ENCODE results near the gene TDG. TPM values are rescaled to one million over a fixed set of nuclear protein-coding genes. Genes with fewer than 3 reads are reported as not detected.

Gene TDG
- total RNA-seq, 2 donors from 2014 or later: 53.4 to 58.1 TPM

DNA sequence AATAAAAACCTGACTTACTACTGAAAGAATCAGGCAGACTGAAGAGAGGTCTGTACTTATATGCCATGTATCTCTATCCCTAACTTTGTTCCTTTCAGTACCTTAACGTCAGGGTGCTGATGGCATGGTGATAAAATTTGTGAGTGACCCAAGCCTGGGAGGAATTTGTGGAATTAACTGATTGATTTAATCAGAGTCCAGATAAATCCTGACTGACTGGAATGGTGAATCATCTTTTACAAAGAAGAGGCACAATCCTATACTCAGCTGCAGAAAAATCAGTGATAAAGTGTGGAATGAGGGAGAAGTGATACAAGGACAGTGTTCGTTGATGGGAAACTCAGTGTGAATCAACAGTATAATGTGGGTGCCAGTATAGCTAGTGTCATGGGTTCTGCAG, 3.7 kb downstream of the TDG start:
- Mint-ChIP-seq H3K27me3 (ENCODE audit: insufficient read depth) (no peaks in the 10 kb centered on the region), H3K9me3 (peaks cover 2% of the 10 kb centered on the region), H3K27ac (peak overlapping the region; percentile 1), H3K36me3 (ENCODE audit: low read depth) (peaks cover 27% of the 10 kb centered on the region), H3K4me1 (peaks cover 32% of the 10 kb centered on the region), H3K4me3 (no peak overlapping the region)
- WGBS, 2 experiments (ENCODE audit: insufficient coverage in 1 of 2, insufficient read length in 1 of 2): 75 to 100% methylated on average over 1 to 2 of the region's 2 CpGs
- no peaks in the 10 kb centered on the region for H3K9me3 ChIP-seq (ENCODE audit: control insufficient read depth, low read length)
- H3K4me3 ChIP-seq (ENCODE audit: low read length): no peak overlapping the region
- H3K27ac ChIP-seq (ENCODE audit: low read depth, low read length): no peak overlapping the region
- H3K36me3 ChIP-seq (ENCODE audit: control insufficient read depth, insufficient read depth, low read length): peaks cover 40% of the 10 kb centered on the region
- no peak for DNase-seq
- no peaks in the 10 kb centered on the region for H3K27me3 ChIP-seq (ENCODE audit: control insufficient read depth, insufficient read depth, low read length, poor library complexity, severe bottlenecking)
- no peak overlapping the region for H3K9ac ChIP-seq (ENCODE audit: extremely low read depth, low read length, poor library complexity, severe bottlenecking)
- H3K4me1 ChIP-seq (ENCODE audit: control insufficient read depth, insufficient read depth, low read length): no peaks in the 10 kb centered on the region
- TF ChIP-seq, protein P1, sequence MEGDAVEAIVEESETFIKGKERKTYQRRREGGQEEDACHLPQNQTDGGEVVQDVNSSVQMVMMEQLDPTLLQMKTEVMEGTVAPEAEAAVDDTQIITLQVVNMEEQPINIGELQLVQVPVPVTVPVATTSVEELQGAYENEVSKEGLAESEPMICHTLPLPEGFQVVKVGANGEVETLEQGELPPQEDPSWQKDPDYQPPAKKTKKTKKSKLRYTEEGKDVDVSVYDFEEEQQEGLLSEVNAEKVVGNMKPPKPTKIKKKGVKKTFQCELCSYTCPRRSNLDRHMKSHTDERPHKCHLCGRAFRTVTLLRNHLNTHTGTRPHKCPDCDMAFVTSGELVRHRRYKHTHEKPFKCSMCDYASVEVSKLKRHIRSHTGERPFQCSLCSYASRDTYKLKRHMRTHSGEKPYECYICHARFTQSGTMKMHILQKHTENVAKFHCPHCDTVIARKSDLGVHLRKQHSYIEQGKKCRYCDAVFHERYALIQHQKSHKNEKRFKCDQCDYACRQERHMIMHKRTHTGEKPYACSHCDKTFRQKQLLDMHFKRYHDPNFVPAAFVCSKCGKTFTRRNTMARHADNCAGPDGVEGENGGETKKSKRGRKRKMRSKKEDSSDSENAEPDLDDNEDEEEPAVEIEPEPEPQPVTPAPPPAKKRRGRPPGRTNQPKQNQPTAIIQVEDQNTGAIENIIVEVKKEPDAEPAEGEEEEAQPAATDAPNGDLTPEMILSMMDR (conservative IDR thresholded peaks at IDR 0.05): no peak

DNA sequence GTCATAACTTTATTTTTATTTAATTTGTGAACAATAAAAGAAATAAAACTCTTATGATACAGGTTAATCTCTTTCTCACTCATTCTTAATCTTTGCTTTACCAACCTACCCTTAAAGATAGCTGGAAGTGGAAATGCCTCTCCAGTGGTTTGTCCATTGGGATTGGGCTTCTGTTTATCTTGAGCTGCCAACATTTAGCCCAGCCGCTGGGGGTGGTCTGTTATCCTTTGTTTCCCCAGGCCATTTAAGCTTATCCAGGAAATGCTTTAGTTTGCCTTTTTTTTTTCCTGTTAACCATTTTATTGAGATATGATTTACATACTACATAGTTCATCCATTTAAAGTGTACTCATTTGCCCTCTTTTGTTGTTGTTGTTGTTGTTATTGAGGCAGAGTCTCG, 8.2 kb downstream of the TDG start:
- DNase-seq: no peak
- Histone ChIP-seq H3K36me3 (ENCODE audit: control insufficient read depth, insufficient read depth, low read length) (peaks cover 56% of the 10 kb centered on the region), H3K27ac (ENCODE audit: low read depth, low read length) (no peak overlapping the region), H3K9ac (ENCODE audit: extremely low read depth, low read length, poor library complexity, severe bottlenecking) (no peak overlapping the region), H3K9me3 (ENCODE audit: control insufficient read depth, low read length) (no peaks in the 10 kb centered on the region), H3K4me1 (ENCODE audit: control insufficient read depth, insufficient read depth, low read length) (peaks cover 5% of the 10 kb centered on the region), H3K4me3 (ENCODE audit: low read length) (no peak overlapping the region), H3K27me3 (ENCODE audit: control insufficient read depth, insufficient read depth, low read length, poor library complexity, severe bottlenecking) (no peaks in the 10 kb centered on the region)
- Mint-ChIP-seq H3K27me3 (ENCODE audit: insufficient read depth) (no peaks in the 10 kb centered on the region), H3K4me1 (peaks cover 20% of the 10 kb centered on the region), H3K27ac (peak overlapping the region; percentile 52), H3K9me3 (peaks cover 2% of the 10 kb centered on the region), H3K4me3 (no peak overlapping the region), H3K36me3 (ENCODE audit: low read depth) (peaks cover 45% of the 10 kb centered on the region)
- WGBS, 2 experiments (ENCODE audit: insufficient coverage in 1 of 2, insufficient read length in 1 of 2): 63% methylated on average over 2 of the region's 2 CpGs; no CpG with 5 or more reads in 1 of the 2 experiments
- TF ChIP-seq, protein P1 (conservative IDR thresholded peaks at IDR 0.05): no peak

DNA sequence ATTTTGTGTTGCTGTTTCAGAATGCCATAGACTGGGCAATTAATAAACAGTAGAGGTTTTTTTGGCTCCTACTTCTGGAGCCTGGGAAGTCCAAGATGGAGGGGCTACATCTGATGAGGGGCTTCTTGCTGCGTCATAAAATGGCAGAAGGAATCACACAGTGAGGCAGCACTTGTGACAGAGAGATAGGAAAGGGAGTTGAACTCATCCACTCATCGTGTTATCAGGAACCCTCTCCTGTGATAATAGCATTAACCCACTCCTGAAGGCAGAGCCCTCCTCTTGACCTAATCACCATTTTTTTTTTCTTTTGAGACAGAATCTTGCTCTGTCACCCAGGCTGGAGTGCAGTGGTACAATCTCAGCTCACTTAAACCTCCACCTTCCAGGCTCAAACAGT, 9.7 kb downstream of the TDG start:
- peaks cover 20% of the 10 kb centered on the region for H3K4me1 Mint-ChIP-seq
- DNase-seq: no peak
- H3K27me3 Mint-ChIP-seq (ENCODE audit: insufficient read depth): no peaks in the 10 kb centered on the region
- H3K36me3 Mint-ChIP-seq (ENCODE audit: low read depth): peaks cover 50% of the 10 kb centered on the region
- WGBS, 2 experiments (ENCODE audit: insufficient coverage in 1 of 2, insufficient read length in 1 of 2): 73 to 100% methylated on average over 1 to 2 of the region's 2 CpGs
- H3K9ac ChIP-seq (ENCODE audit: extremely low read depth, low read length, poor library complexity, severe bottlenecking): no peak overlapping the region
- no peak overlapping the region for H3K4me3 ChIP-seq (ENCODE audit: low read length)
- peaks cover 5% of the 10 kb centered on the region for H3K4me1 ChIP-seq (ENCODE audit: control insufficient read depth, insufficient read depth, low read length)
- no peak overlapping the region for H3K4me3 Mint-ChIP-seq
- H3K27me3 ChIP-seq (ENCODE audit: control insufficient read depth, insufficient read depth, low read length, poor library complexity, severe bottlenecking): no peaks in the 10 kb centered on the region
- H3K9me3 Mint-ChIP-seq: peaks cover 2% of the 10 kb centered on the region
- peaks cover 55% of the 10 kb centered on the region for H3K36me3 ChIP-seq (ENCODE audit: control insufficient read depth, insufficient read depth, low read length)
- TF ChIP-seq, protein P1 (conservative IDR thresholded peaks at IDR 0.05): no peak
- peak overlapping the region; percentile 81 for H3K27ac Mint-ChIP-seq
- H3K9me3 ChIP-seq (ENCODE audit: control insufficient read depth, low read length): no peaks in the 10 kb centered on the region
- H3K27ac ChIP-seq (ENCODE audit: low read depth, low read length): no peak overlapping the region
